GM18867 (cell line): Measurements from ENCODE around the gene SEZ6L.

Experiments
- ATAC-seq: cut with Tn5 transposase; IDR thresholded peaks from one replicate; pipeline ENCODE4 v1.9.1; 2021; ENCODE audit warnings: mild to moderate bottlenecking, moderate library complexity; ENCODE audit not compliant: unreplicated experiment

Gene SEZ6L

DNA sequence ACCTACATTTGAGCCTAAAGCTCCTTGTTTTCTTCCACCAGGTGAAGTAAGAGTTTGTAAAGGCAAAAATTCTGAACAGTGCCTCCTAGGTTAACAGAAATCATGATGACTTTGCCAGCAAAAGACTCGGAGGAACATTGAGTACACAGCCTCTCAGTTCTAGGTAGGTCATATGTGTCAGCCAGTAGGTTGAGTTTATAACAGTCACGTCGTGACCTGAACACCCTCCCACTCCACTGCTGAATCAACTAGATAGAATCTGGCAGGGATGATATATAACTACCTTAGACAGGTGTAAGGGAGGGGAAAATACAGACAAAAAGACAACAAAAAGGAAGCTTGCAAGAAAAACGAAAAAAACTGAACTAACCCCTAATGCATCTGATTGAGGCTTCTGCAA is 247.0 kb downstream of the SEZ6L start:
- ATAC-seq, result no peak

DNA sequence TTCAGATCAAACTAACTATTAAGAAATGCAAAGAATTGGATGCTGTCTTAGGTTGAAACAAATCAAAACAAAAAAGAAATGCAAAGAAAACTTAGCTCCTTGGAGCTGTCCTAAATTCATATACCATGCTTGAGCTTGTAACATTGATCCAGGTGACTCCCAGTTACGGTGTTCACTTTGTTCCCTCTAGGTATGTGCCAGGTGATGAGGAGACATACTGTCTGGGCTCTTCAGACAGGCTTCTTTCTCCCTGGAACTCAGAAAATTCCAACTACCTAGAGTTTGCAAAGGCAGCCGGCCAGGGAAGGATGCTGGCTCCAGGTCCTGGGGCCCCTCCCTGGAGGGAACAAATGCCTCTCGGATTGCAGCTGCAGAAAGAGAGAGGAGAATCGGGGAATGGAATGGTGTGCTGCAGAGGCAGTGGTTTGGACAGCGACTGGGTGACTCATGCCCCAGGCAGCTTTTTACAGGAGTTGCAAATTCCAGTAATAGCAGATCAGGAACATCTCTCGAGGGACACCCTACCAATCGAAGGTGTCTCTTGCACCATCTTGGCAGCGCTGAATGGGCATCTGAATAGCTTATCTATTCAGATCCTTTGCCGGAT is 247.5 kb downstream of the SEZ6L start:
- ATAC-seq, result no peak

DNA sequence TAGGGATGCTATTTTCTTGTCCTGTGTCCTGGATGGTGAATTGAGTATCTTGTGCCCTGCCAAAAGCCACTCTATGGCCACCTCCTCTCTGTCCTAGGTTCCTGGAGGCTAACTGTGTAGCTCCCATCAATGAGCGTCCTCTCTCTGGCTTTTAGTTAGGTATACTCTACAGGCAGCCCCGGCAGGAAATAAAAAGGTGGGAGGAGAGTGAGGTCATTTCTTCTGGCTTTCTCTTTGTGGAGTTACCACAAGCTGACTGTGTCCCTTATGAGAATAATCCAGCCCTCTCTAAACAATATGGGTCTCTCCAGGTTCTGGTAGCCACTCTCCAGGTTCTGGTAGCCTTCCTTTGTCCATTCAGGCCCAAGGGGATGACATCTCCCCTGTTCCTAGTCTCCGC is 248.1 kb downstream of the SEZ6L start:
- ATAC-seq, result no peak

DNA sequence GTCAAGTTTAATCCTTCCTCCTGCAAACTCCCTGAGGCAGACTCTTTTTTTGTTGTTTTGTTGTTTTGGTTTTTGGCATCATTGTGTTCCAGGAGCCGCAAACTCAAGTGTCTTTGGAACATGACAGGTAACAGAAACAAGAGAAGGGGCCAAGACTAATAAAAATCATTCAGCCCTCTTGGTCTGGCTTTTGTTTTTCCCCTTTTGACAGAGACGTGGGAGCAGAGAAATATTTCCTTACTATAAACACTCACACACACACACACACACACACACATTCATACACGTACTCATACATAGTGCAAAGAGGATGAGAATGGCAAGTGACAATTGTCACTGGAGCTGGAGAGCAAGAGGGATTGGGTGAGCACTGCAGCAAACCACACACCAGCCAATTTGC is 249.4 kb downstream of the SEZ6L start:
- ATAC-seq, result no peak

DNA sequence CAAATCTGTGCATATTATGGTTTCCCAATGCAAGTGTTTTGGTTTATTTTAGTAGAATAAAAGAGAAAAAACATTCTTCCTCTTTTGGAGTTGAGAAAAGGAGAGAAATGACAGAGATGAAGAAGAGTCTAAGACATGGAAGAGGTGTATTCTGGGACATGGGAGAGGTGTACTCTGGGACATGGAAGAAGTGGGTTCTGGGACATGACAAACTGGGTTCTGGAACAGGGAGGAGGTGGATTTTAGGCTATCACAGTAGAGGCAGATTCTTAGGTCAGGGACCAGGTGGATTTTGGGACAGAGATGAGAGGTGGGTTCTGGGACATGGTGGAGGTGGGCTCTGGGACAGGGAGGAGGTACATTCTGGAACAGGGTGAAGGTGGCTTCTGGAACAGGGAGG is 257.7 kb downstream of the SEZ6L start:
- ATAC-seq, result no peak

DNA sequence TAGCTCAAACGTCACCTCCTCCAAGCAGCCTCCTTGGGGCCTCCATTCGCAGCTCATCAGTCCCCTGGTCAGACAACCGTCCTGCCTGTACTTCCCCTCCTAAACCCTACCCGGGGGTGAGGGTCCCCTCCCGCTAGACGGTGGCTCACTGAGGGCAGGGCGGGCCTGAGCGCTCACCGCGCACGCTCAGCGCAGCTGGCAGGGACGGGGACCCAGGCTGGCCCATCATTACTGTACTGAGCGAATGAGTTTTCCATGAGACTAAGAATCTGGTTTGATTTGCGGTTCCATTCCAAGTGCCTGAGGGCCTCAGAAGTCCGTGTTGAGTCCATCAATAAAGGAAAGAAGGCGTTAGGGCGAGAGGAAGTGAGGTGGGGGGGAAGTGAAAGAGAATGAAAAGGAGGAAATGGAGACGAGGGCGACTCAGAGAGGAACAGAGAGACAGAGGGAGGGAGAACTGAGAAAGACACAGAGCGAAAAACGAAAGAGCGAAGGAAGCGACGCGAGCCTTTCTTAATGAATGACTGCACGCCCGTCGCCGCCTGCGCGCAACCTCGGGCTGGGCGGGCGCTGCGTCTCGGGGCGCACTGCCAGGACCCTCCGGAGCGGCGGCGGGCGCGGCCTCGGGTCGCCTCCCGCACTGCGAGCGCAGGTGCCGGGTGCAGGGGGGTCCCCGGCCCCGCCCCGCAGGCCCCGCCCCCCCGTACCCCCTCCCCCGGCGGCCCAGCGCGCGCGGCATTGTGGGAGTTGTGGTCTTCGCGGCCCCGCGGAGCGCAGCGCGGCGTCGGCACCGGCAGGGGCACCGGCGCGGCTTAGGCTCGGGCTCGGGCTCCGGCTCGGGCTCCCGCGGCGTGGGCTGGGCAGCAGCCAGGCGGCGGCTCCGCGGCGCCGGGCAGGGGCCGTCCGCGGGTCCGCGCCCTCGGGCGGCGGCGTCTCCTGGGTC is 259.5 kb downstream of the SEZ6L start, which contains the start of gene ASPHD2:
ASPHD2 (plus strand) TSS at position 746 of the 943 bp plus-strand sequence. CDS start 4,356 bp downstream, outside the sequence.
- ATAC-seq, result peak; percentile 63

DNA sequence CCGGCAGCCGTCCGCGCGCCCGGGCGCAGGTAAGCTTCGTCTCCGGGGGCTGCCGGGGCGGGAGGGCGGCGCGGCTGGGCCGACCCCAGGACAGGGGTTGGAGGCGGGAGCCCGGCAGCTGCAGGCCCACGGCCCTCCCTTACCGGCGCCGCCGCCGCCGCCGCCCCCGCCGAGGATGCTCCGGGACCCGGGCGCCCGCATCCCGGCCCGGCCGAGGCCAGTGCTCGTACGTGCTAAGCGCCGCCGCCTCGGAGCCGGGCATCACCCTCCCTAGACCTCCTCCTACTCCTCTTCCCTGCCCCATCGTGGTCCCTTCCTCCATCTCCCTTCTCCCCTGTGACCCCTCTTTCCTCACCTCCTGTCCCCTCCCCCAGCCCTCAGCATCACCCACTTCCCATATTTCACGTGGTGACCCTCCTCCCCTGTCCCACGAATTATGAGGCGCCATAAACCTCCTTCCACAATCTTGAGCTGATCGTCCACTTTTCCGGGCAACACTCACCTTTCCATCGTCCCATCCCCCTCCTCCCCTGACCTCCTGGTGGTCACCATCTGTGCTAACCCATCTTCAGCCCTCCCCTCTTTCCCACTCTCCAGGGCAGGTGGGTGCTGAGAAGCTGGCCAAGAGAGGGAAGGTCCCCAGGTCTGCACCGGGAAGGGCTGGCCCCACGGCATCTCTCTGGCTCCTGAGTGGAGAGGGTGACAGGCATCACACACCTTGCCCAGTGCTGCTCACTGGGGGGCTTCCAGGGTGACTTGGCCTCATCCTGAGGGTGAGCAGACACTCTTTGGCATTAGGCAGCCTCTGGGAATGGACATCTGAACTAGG is 260.4 kb downstream of the SEZ6L start:
- no peak for ATAC-seq

DNA sequence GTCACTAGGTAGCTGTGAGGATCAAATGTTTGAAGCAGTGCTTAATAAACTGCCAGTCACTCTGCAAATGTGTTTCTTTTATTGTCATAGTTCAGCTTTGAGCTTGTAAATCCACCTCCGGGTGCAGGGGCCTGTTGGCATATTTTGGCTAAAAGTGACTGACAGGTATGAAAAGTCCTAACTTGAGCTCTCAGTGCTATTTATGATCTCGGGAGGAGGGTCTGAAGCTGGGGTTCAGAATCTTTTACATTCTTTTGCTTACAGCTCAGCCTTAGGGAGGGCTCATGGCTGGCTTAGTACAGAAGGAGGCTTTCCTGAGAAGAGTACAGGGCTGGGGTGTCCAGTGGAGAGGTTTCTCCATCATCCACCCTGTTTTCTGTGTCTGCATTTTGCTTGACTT is 261.3 kb downstream of the SEZ6L start:
- no peak for ATAC-seq

DNA sequence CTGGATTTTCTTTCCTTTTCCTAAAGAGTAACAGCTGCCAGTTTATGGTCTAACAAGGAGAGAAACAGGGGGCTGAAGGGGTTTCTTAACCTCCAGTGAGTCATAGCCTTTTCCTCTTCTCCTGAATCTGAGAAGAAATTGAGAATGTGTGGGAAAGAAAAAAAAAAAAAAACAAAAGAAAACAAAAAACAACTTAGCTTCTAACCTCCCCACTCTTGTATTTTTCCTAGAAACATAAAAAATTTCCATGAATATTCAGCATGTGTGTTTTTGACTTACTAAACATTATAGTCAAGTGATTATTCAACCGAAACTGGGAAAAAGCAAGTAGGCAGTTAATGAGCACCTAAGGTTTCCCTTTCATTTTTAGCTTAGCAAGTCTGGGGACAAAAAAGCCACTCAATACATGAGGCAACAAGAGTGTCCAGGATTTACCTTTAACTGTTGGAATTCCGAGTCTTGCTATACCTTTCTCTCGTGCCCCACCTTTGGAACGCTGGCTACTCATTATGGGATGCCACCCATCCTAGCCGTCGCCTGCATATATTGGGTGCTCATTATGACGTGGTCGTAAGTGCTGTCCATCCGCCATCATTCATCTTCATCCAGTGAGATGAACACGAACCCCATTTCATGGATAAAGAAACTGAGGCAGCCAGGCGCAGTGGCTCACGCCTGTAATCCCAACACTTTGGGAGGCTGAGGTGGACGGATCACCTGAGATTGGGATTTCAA is 262.2 kb downstream of the SEZ6L start:
- ATAC-seq, result no peak

DNA sequence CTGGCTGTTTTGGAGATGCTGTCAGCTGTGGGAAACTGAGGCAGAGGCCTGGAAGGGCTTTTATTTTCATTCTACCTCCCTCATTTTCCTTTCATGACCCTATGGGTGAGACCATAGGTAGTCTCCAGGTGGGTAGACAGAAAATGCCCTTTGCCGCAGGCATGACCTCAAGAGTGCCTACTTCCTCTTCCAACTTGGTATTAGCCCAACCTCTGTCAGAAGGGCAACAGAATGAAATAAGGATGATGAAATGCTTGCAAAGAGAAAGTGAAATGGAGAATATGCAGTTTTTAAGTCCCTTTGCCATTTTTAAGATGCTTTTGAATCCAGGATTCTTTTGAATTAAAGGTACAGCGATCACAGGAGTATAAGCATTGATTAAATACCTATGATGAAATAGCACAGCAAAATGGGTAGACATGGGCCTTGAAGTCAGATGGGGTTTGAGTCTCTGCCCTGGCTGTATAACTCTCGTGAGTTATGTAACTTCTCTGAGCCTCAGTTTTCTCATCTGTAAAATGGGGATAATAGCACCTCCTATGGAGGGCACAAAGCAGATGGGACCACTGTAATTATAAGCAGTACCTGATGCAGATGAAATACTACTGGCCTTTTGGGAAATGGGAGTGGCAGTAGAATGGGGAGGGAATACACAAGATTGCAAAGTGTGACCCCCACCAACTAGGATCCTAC is 263.5 kb downstream of the SEZ6L start:
- ATAC-seq, result peak; percentile 34
